Stomach smooth muscle (tissue), 2 donors: ENCODE results near the gene SLC38A3.
"Not testable (repeated sequence)": the region's sequence is repeated elsewhere in the genome, so short reads cannot be mapped to it uniquely, and the experiment has no call there.

Experiments
- H3K27ac ChIP-seq: one replicate; pipeline ENCODE4 v1.7.0; 2013; ENCODE audit warnings: mild to moderate bottlenecking, low read length, inconsistent platforms
- H3K27me3 ChIP-seq, 2 donors: one replicate each; pipeline ENCODE4 v1.7.0; 2013; ENCODE audit warnings: low read length in 2 of 2; ENCODE audit not compliant: insufficient read depth in 2 of 2, control insufficient read depth in 1 of 2
- H3K36me3 ChIP-seq, 2 donors: one replicate each; pipeline ENCODE4 v1.7.0; 2013; ENCODE audit warnings: low read length in 2 of 2; ENCODE audit not compliant: control insufficient read depth in 2 of 2, insufficient read depth in 2 of 2
- H3K4me1 ChIP-seq: one replicate; pipeline ENCODE4 v1.7.0; 2013; ENCODE audit warnings: low read length; ENCODE audit not compliant: control insufficient read depth, insufficient read depth
- H3K4me3 ChIP-seq, 2 donors: one replicate each; pipeline ENCODE4 v1.7.0; 2013; ENCODE audit warnings: low read length in 2 of 2
- H3K9ac ChIP-seq, 2 donors: one replicate each; pipeline ENCODE4 v1.7.0; 2013; ENCODE audit warnings: low read length in 2 of 2, mild to moderate bottlenecking in 1 of 2
- H3K9me3 ChIP-seq, 2 donors: one replicate each; pipeline ENCODE4 v1.7.0; 2013; ENCODE audit warnings: low read length in 2 of 2; ENCODE audit not compliant: control insufficient read depth in 2 of 2
- donor health status: healthy.
- donor health status: Pancreatic carcinoma.

SLC38A3 gene

GRCh38 chr3:50241713-50242380, 36.8 kb downstream of the SLC38A3 start:
- Histone ChIP-seq H3K9ac (peak overlapping the region in 1 of 2 donors; percentile 29), H3K4me1 (peaks cover 90% of the 10 kb centered on the region), H3K9me3 (no peaks in the 10 kb centered on the region), H3K27me3 (no peaks in the 10 kb centered on the region), H3K27ac (peak overlapping the region; percentile 62), H3K4me3 (no peak overlapping the region), H3K36me3 (peaks cover 0 to 11% of the 10 kb centered on the region in 2 donors)

DNA sequence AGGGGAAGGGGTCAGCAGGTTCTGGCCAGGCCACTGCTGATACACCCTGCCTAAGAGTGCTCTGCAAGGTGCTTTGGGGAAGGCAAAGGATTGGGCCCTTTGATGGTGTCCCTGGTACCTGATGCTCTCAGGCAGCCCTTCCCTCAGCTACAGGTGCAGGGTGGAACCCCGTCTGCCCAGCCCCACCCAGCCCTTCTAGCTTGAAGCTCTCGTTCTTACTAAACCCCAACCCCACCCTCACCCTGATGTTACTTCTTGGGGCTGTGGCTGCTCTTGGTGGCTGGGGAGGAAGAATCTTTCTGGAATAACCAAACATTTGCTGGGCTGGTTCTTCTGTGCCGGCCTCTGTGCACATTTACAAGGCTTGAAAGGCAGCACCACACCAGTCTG, 37.3 kb downstream of the SLC38A3 start:
- H3K36me3 ChIP-seq: peaks cover 0 to 12% of the 10 kb centered on the region in 2 donors
- H3K9ac ChIP-seq: no peak overlapping the region
- no peaks in the 10 kb centered on the region for H3K27me3 ChIP-seq
- no peak overlapping the region for H3K4me3 ChIP-seq
- no peaks in the 10 kb centered on the region for H3K9me3 ChIP-seq
- peaks cover 90% of the 10 kb centered on the region for H3K4me1 ChIP-seq
- peak overlapping the region; percentile 62 for H3K27ac ChIP-seq

DNA sequence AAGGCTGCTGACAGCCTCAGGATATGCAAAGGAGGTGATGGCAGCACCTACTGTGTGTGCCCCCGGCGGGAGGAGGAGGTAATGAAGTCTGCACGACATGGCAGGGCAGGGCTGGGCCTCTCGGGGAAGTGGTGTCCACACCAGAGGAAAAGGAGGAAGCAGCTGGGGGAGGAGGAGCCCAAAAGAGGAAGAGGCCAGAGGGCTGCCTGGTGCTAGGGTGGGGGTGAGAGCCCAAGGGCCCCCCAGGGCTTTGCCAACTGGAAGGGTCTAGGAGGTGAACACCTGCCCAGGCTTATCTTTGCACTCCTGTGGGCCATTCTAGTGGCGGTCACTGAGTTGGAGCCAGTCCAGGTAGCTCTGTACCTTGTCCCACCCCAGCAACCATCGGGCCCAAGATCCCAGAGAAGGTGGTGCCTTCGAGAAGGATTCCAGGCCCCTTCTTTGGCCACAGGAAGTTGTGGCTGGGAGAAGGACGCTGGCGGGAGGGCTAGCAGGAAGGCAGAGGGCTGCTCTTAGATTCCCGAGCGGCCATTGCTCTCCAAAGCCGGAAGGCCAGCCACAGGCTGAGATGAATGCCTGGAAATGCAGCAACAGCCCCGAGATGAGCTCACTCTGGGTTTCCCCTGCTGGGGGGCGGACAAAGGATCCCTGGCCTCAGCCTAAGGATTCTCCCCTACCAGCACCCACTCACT, 37.9 kb downstream of the SLC38A3 start:
- Histone ChIP-seq H3K9ac (peak overlapping the region in 1 of 2 donors; percentile 23), H3K27ac (peak overlapping the region; percentile 62), H3K27me3 (no peaks in the 10 kb centered on the region), H3K9me3 (no peaks in the 10 kb centered on the region), H3K4me1 (peaks cover 89% of the 10 kb centered on the region), H3K4me3 (no peak overlapping the region), H3K36me3 (peaks cover 0 to 12% of the 10 kb centered on the region in 2 donors)

DNA sequence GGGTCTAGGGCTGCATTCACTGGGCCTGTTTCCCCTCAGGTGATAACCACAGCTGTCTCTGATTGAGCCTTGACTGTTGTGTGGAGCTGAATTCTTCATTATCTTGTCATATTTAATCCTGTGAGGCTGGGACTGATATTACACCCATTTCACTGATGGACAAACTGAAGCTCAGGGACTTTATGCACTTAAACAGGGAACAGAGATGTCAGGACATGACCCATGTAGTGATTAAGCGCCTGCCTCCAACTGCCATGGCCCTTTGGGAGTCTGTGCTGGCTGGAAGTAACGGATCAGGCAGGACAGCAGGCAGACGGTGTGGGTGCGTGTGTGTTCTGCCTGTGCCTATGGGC, 38.4 kb downstream of the SLC38A3 start:
- Histone ChIP-seq H3K4me1 (peaks cover 89% of the 10 kb centered on the region), H3K9me3 (no peaks in the 10 kb centered on the region), H3K4me3 (no peak overlapping the region), H3K36me3 (peaks cover 0 to 12% of the 10 kb centered on the region in 2 donors), H3K27me3 (no peaks in the 10 kb centered on the region), H3K9ac (peak overlapping the region; percentile 31 to 47), H3K27ac (peak overlapping the region; percentile 62)

- H3K9me3 ChIP-seq: not testable (repeated sequence)
- H3K9ac ChIP-seq: peak overlapping the region in 1 of 2 donors; percentile 21
- H3K27ac ChIP-seq: peak overlapping the region; percentile 58
Measured at GRCh38 chr3:50244813-50245212, 39.7 kb downstream of the SLC38A3 start.

DNA sequence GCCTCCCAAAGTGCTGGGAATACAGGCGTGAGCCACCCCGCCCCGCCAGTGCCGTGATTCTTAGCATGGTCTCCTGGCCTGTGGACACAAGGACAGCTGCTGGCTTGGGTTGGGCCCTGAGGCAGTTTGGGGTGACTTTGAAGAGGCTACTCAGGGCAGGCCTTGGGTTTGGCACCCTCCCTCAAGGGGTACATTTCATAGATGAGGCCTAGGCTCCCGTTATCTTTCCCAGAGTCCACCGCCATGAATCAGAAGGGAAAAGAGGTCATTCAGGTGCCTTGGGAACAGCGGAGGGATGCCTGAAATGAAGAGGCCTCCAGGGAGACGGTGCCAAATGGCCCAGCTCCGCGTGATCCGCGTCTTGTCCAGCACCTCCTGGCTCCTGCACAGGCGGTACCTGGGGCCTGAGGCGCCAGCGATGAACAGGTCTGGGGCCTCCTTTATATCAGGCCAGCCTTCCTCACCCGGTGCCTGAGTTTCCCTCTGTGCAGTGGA, 40.2 kb downstream of the SLC38A3 start:
- Histone ChIP-seq H3K9ac (peak overlapping the region; percentile 8 to 58), H3K27me3 (no peaks in the 10 kb centered on the region), H3K27ac (peak overlapping the region; percentile 58), H3K4me3 (peak overlapping the region in 1 of 2 donors; percentile 68), H3K36me3 (peaks cover 0 to 8% of the 10 kb centered on the region in 2 donors), H3K9me3 (no peaks in the 10 kb centered on the region), H3K4me1 (peaks cover 88% of the 10 kb centered on the region)

More at GRCh38 chr3:50244813-50245212, 39.7 kb downstream of the SLC38A3 start:
- not testable (repeated sequence) for H3K36me3 ChIP-seq, H3K27me3 ChIP-seq, H3K4me3 ChIP-seq
- peaks cover 88% of the 10 kb centered on the region for H3K4me1 ChIP-seq

DNA sequence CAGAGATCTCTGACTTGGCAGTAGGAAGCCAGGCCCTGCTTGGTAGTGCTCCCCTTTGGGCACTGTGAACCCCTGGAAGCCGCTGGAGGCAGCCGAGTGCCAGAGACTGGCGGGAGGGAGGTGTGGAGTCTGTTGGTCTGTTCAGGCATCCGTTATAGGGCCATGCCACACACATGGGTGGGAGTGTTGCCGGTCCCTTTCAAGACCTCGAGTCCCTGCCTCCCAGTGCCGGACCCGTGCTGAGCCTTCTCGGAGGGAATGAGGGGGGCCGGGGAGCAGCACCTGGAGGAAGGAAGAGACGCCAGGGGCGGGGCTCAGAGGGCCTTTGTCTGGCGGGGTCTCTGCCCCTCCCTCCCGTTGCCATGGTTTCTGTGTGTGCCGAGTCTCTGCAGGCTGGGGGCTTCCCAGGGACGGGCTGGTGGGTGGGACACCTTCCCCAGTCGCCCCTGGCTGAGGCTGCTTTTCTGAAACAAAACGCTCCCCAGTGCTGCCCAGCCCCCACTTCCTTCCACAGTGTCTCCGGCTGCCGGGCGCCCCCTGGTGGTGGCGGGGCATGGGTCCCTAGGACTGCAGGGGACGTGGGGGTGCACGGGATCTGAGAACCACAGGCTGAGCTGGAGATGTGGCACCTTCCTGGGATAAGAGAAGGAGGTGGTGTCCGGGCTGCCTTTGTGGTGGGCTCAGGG, 40.9 kb downstream of the SLC38A3 start:
- peak overlapping the region; percentile 58 for H3K27ac ChIP-seq
- peak overlapping the region; percentile 54 to 68 for H3K4me3 ChIP-seq
- no peaks in the 10 kb centered on the region for H3K9me3 ChIP-seq
- H3K4me1 ChIP-seq: peaks cover 87% of the 10 kb centered on the region
- H3K27me3 ChIP-seq: no peaks in the 10 kb centered on the region
- peak overlapping the region; percentile 8 to 58 for H3K9ac ChIP-seq
- H3K36me3 ChIP-seq: peaks cover 0 to 8% of the 10 kb centered on the region in 2 donors

GRCh38 chr3:50246517-50246954, 41.5 kb downstream of the SLC38A3 start:
- peaks cover 85% of the 10 kb centered on the region for H3K4me1 ChIP-seq
- H3K9me3 ChIP-seq: no peaks in the 10 kb centered on the region
- H3K27ac ChIP-seq: peak overlapping the region; percentile 58
- H3K27me3 ChIP-seq: no peaks in the 10 kb centered on the region
- H3K36me3 ChIP-seq: peaks cover 0 to 8% of the 10 kb centered on the region in 2 donors
- peak overlapping the region in 1 of 2 donors; percentile 68 for H3K4me3 ChIP-seq
- peak overlapping the region in 1 of 2 donors; percentile 21 for H3K9ac ChIP-seq

DNA sequence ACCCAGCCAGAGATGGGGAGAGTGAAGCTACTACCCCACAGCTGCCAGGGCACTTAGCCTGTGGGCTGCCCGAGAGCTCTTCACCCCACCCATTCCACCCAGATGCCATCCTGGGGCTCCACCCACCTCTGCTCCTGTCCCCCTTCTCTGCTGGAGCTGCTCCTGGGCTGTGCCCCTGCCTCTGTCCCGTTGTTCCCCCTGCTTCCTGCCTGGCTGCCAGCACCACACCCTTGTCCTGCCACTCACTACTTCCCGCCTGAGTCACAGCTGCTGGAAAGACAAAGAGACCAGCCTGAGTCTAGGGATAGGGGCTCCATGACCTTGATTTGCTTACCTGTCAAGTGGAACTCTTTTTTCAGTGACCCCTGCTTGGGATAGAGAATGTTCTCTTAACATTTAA, 43.3 kb downstream of the SLC38A3 start:
- H3K9ac ChIP-seq: no peak overlapping the region
- H3K36me3 ChIP-seq: peaks cover 9 to 18% of the 10 kb centered on the region in 2 donors
- no peaks in the 10 kb centered on the region for H3K27me3 ChIP-seq
- H3K4me1 ChIP-seq: peaks cover 75% of the 10 kb centered on the region
- no peaks in the 10 kb centered on the region for H3K9me3 ChIP-seq
- H3K4me3 ChIP-seq: peak overlapping the region in 1 of 2 donors; percentile 15
- peak overlapping the region; percentile 31 for H3K27ac ChIP-seq

- Histone ChIP-seq H3K27ac (no peak overlapping the region), H3K27me3 (no peaks in the 10 kb centered on the region), H3K4me3 (no peak overlapping the region), H3K9me3 (no peaks in the 10 kb centered on the region), H3K36me3 (peaks cover 9 to 23% of the 10 kb centered on the region in 2 donors), H3K4me1 (peaks cover 69% of the 10 kb centered on the region), H3K9ac (no peak overlapping the region)
Measured at GRCh38 chr3:50249457-50249856, 44.4 kb downstream of the SLC38A3 start.
